NCI-H146 treated with DMSO at 0.1 percent for 48 hours (cell line): Measurements from ENCODE around the gene SPIN4.
"Not testable (repeated sequence)": the region's sequence is repeated elsewhere in the genome, so short reads cannot be mapped to it uniquely, and the experiment has no call there.

Source experiments
- DNase-seq: peaks from one replicate; lab custom pipeline; 2025; ENCODE audit not compliant: unreplicated experiment; lab: John Stamatoyannopoulos, UW

The SPIN4 gene

GRCh38 chrX:63350941-63351616, at the start of gene SPIN4:
SPIN4 (minus strand) TSS chrX:63351332; CDS start chrX:63350819, 513 bp downstream.
- peak; percentile 90 for DNase-seq

GRCh38 chrX:63400340-63400739, 49.2 kb upstream of the SPIN4 start:
- DNase-seq = no peak

GRCh38 chrX:63394872-63395271, 43.7 kb upstream of the SPIN4 start:
- no peak for DNase-seq

GRCh38 chrX:63393094-63393493, 42.0 kb upstream of the SPIN4 start:
- not testable (repeated sequence) for DNase-seq

- no peak for DNase-seq
Observed at GRCh38 chrX:63387411-63387810, 36.3 kb upstream of the SPIN4 start.

GRCh38 chrX:63384263-63384662, 33.1 kb upstream of the SPIN4 start:
- not testable (repeated sequence) for DNase-seq

- DNase-seq = not testable (repeated sequence)
Observed at GRCh38 chrX:63373012-63373411, 21.9 kb upstream of the SPIN4 start.

GRCh38 chrX:63367699-63368098, 16.6 kb upstream of the SPIN4 start:
- not testable (repeated sequence) for DNase-seq

- DNase-seq = no peak
Observed at GRCh38 chrX:63363788-63364187, 12.7 kb upstream of the SPIN4 start.

- no peak for DNase-seq
Observed at GRCh38 chrX:63361494-63361893, 10.4 kb upstream of the SPIN4 start.

GRCh38 chrX:63354484-63354883, 3.4 kb upstream of the SPIN4 start:
- no peak for DNase-seq

GRCh38 chrX:63350465-63350877, 661 bp downstream of the SPIN4 start:
- DNase-seq = no peak

GRCh38 chrX:63349307-63349706, 1.8 kb downstream of the SPIN4 start:
- peak; percentile 59 for DNase-seq

- no peak for DNase-seq
Observed at GRCh38 chrX:63330681-63331080, 20.5 kb downstream of the SPIN4 start.

- no peak for DNase-seq
Observed at GRCh38 chrX:63327788-63328187, 23.3 kb downstream of the SPIN4 start.

- no peak for DNase-seq
Observed at GRCh38 chrX:63299596-63299995, 51.5 kb downstream of the SPIN4 start.
